Measurements from ENCODE around the gene TPTE2. TPM values are rescaled to one million over a fixed set of nuclear protein-coding genes. Genes with fewer than 3 reads are reported as not detected.

TPTE2 gene
- total RNA-seq, 4 donors from 2014 or later = not detected

DNA sequence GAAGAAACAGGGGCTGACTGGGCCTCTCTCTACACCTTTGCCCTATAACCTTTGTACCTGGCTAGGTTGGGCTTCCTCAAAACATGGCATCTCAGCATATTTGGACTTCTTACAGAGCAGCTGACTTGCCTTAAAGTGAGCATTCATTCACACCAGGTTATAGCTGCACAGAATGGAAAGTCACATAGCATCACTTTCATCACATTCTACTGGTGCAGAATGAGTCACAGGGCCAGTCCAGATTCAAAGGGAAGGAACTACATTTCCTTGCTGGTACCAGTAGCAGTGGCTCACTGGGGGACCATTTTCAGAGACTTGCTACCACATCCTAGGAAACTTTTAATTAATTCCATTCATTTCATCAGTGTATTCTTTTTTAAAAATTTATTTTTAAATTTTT, 20.3 kb upstream of the TPTE2 start:
- in situ Hi-C loops (cut with MboI; ENCODE audit: low pct_ligation_motif_present in 1 of 4, low pct_unique_long_range_greater_than_20kb in 1 of 4, low sequenced_read_pairs in 3 of 4) (no loop called here), intact Hi-C loops (cut with DNase I; ENCODE audit: low total_unique reads) (no loop called here)
- Histone ChIP-seq H3K4me1 (no peaks in the 10 kb centered on the region), H3K27me3 (no peaks in the 10 kb centered on the region), H3K36me3 (no peaks in the 10 kb centered on the region), H3K27ac (no peak overlapping the region), H3K4me3 (no peak overlapping the region), H3K9me3 (no peaks in the 10 kb centered on the region)
- DNase-seq = no peak
- TF ChIP-seq POLR2A (IDR thresholded peaks at IDR 0.05) (no peak), POLR2AphosphoS5 (IDR thresholded peaks at IDR 0.05) (no peak), EP300 (IDR thresholded peaks at IDR 0.05; ENCODE audit: low read depth) (no peak)
- TF ChIP-seq, protein P1, sequence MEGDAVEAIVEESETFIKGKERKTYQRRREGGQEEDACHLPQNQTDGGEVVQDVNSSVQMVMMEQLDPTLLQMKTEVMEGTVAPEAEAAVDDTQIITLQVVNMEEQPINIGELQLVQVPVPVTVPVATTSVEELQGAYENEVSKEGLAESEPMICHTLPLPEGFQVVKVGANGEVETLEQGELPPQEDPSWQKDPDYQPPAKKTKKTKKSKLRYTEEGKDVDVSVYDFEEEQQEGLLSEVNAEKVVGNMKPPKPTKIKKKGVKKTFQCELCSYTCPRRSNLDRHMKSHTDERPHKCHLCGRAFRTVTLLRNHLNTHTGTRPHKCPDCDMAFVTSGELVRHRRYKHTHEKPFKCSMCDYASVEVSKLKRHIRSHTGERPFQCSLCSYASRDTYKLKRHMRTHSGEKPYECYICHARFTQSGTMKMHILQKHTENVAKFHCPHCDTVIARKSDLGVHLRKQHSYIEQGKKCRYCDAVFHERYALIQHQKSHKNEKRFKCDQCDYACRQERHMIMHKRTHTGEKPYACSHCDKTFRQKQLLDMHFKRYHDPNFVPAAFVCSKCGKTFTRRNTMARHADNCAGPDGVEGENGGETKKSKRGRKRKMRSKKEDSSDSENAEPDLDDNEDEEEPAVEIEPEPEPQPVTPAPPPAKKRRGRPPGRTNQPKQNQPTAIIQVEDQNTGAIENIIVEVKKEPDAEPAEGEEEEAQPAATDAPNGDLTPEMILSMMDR (IDR thresholded peaks at IDR 0.05) = no peak

DNA sequence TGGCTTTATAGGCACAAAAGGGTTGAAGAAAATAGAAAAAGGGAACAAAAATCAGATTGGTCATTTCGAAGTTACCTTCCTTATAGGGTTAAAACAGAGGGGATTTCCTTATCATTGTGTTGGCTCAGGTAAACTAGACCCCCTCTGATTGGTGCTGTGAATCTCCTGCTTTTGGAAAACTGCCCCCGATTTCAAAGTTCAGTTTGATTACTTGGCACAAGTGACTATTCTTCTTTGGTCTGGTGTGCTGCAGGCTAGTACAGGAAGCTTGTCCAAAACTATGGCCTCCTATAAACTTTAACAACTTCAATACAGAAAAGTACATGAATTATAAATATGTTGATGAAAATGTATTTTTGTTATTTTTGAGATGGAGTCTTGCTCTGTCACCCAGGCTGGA, 13.9 kb upstream of the TPTE2 start:
- TF ChIP-seq EP300 (IDR thresholded peaks at IDR 0.05; ENCODE audit: low read depth) (no peak), POLR2A (IDR thresholded peaks at IDR 0.05) (no peak)
- TF ChIP-seq, protein P1 (IDR thresholded peaks at IDR 0.05) = no peak
- no peaks in the 10 kb centered on the region for H3K36me3 ChIP-seq
- no peak for DNase-seq
- no peak overlapping the region for H3K4me3 ChIP-seq
- in situ Hi-C loops (cut with MboI; ENCODE audit: low pct_ligation_motif_present in 1 of 4, low pct_unique_long_range_greater_than_20kb in 1 of 4, low sequenced_read_pairs in 3 of 4) (no loop called here), intact Hi-C loops (cut with DNase I; ENCODE audit: low total_unique reads) (no loop called here)
- WGBS, 2 donors (ENCODE audit: low coverage in 1 of 2) = 31 to 46% methylated on average over 2 of the region's 2 CpGs
- no peaks in the 10 kb centered on the region for H3K9me3 ChIP-seq
- H3K27ac ChIP-seq = no peak overlapping the region
- H3K27me3 ChIP-seq = no peaks in the 10 kb centered on the region
- H3K4me1 ChIP-seq = no peaks in the 10 kb centered on the region

DNA sequence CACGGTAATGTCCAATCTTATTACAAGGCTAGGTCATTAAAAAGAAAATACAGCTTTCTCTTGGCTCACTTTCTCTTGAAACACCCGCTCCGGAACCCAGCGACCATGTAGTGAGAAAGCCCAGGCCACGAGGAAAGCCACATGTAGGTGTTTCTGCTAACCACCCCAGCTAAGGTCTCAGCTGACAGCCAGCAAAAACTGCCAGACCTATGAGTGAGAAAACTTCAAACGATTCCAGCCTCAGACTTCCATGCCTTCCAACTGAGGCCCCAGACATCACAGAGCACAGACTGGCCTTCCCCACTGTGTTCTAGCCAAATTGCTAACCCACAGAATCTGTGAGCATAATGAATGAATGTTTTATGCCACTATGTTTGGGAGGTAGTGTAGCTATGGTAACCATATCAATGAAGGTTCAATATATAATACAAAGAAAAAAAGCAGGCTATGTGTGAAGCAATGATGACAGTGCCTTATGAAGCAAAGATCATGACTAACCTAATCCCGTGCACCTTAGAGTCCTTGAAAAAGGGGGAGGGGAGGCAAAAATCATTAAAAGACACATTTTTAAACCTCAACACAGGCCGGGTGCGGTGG, 11.9 kb upstream of the TPTE2 start:
- in situ Hi-C loops (cut with MboI; ENCODE audit: low pct_ligation_motif_present in 1 of 4, low pct_unique_long_range_greater_than_20kb in 1 of 4, low sequenced_read_pairs in 3 of 4) (no loop called here), intact Hi-C loops (cut with DNase I; ENCODE audit: low total_unique reads) (no loop called here)
- DNase-seq = no peak
- TF ChIP-seq POLR2AphosphoS5 (IDR thresholded peaks at IDR 0.05) (no peak), POLR2A (IDR thresholded peaks at IDR 0.05) (no peak), EP300 (IDR thresholded peaks at IDR 0.05; ENCODE audit: low read depth) (no peak)
- TF ChIP-seq, protein P1 (IDR thresholded peaks at IDR 0.05) = no peak
- H3K36me3 ChIP-seq = no peaks in the 10 kb centered on the region
- H3K4me1 ChIP-seq = no peaks in the 10 kb centered on the region
- 69 to 86% methylated on average over 4 to 9 of the region's 9 CpGs for WGBS, 2 donors (ENCODE audit: low coverage in 1 of 2)
- no peak overlapping the region for H3K4me3 ChIP-seq
- no peak overlapping the region for H3K27ac ChIP-seq
- H3K27me3 ChIP-seq = no peaks in the 10 kb centered on the region
- no peaks in the 10 kb centered on the region for H3K9me3 ChIP-seq

DNA sequence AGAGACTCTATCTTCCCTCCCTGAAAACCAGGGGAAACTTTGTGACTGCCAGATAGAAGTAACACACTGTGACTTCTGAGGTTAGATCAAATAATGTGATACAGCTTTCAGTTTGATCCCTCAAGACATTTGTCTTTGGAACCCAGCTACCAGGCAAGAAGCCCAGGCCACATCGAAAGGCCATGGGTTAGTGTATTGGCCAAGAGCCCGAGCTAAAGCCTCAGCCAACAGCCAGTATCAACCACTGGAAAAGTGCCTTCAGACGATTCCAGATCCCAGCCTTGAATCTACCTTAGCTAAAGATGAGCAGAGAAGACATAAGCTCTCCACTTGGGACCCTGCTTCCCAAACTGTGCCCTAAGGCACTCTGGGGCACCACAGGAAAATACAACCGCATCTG, 10.9 kb upstream of the TPTE2 start:
- in situ Hi-C loops (cut with MboI; ENCODE audit: low pct_ligation_motif_present in 1 of 4, low pct_unique_long_range_greater_than_20kb in 1 of 4, low sequenced_read_pairs in 3 of 4) (no loop called here), intact Hi-C loops (cut with DNase I; ENCODE audit: low total_unique reads) (no loop called here)
- WGBS, 2 donors (ENCODE audit: low coverage in 1 of 2) = 79% methylated on average over 4 of the region's 4 CpGs; no CpG with 5 or more reads in 1 of the 2 donors
- Histone ChIP-seq H3K9me3 (no peaks in the 10 kb centered on the region), H3K36me3 (no peaks in the 10 kb centered on the region), H3K27me3 (no peaks in the 10 kb centered on the region), H3K4me1 (no peaks in the 10 kb centered on the region), H3K27ac (no peak overlapping the region), H3K4me3 (no peak overlapping the region)
- DNase-seq = no peak
- no peak for TF ChIP-seq POLR2A (IDR thresholded peaks at IDR 0.05)
- TF ChIP-seq, protein P1 (IDR thresholded peaks at IDR 0.05) = no peak
- TF ChIP-seq POLR2AphosphoS5 (IDR thresholded peaks at IDR 0.05) = no peak
- TF ChIP-seq EP300 (IDR thresholded peaks at IDR 0.05; ENCODE audit: low read depth) = no peak
